Adrenal gland (tissue), 12 donors: ENCODE measurements around the gene BTBD1. TPM values are rescaled to one million over a fixed set of nuclear protein-coding genes. Genes with fewer than 3 reads are reported as not detected.

Experiments used
- DNase-seq, 7 donors: peaks; one replicate each; pipeline ENCODE4 v3.0.0-alpha.2; 2019 to 2020
- H3K27ac ChIP-seq, 5 donors: fragments of 200-600 bp; sonication (generic) in 4 of 5; 1 replicate in 3 of 5; 2 replicates in 2 of 5; pipeline versions ENCODE4 v1.5.1 to v1.8.0; 2016 to 2020; ENCODE audit warnings: mild to moderate bottlenecking in 1 of 5
- H3K27me3 ChIP-seq: fragments of 200-600 bp; 2 replicates; pipeline ENCODE4 v1.8.0; 2021
- H3K36me3 ChIP-seq, 2 donors: fragments of 200-600 bp; replicated peaks in 1 of 2; 1 replicate in 1 of 2; 2 replicates in 1 of 2; pipeline versions ENCODE4 v1.5.1 to v1.8.0; 2018 to 2022
- H3K4me1 ChIP-seq, 2 donors: fragments of 200-600 bp; replicated peaks in 1 of 2; 1 replicate in 1 of 2; 2 replicates in 1 of 2; pipeline versions ENCODE4 v1.5.1 to v1.8.0; 2018 to 2021
- H3K4me3 ChIP-seq, 4 donors: fragments of 200-600 bp; sonication (generic) in 3 of 4; one replicate each; pipeline ENCODE4 v1.5.1; 2016 to 2018
- H3K9me3 ChIP-seq, 3 donors: fragments of 200-600 bp; sonication (generic) in 1 of 3; replicated peaks in 1 of 3; 1 replicate in 2 of 3; 2 replicates in 1 of 3; pipeline versions ENCODE4 v1.5.1 to v1.8.0; 2016 to 2021
- POLR2A ChIP-seq, 2 donors: fragments of 450-650 bp; IDR thresholded peaks; one replicate each; pipeline ENCODE4 v1.6.1; 2017; ENCODE audit warnings: antibody characterized with exemption in 2 of 2, mild to moderate bottlenecking in 2 of 2, moderate library complexity in 1 of 2
- WGBS, 4 donors: extraction: QIAGEN DNeasy Blood & Tissue Kit in 2 of 4; methylation state at CpG; one replicate each; pipeline versions ENCODE4 v1.1.5 to v1.1.7; 2013 to 2017; 5-methylcytosine and 5-hydroxymethylcytosine counted together
- intact Hi-C, 2 donors: fragments of 100-400 bp; cut with DNase I; formaldehyde crosslinking; loops; one replicate each; pipeline versions ENCODE4 v1.14.1 to v1.15.0; 2022 to 2023
- polyA plus RNA-seq, 3 donors: library from polyadenylated mRNA; stranded (reverse); fragments of 200-250 nt in 2 of 3; fragments of 350-450 nt in 1 of 3; fragmentation: Illumina TruSeq in 1 of 3; extraction: RNeasy Lipid Tissue Mini Kit (QIAGEN cat#74804) in 1 of 3; gene quantifications; one replicate each; pipeline ENCODE4 v1.2.3, GENCODE V29; 2013 to 2014
- total RNA-seq, 9 donors: library from RNA; depleted of rRNA in 4 of 9; stranded (reverse); fragments of >200 nt in 4 of 9; fragments of 120-200 nt in 1 of 9; fragmentation: NEBNext Ultra II Directional in 1 of 9; extraction: Animal tissue kit (Norgen Biotek cat#: 25700) in 1 of 9; gene quantifications; one replicate each; pipeline versions ENCODE4 v1.1.0 to v1.2.4, GENCODE V29; 2013 to 2023
- TF ChIP-seq, protein P1 (sequence below), 6 experiments: fragments of 450-650 bp in 4 of 6; fragments of 200-600 bp in 2 of 6; sonication (generic) in 1 of 6; IDR thresholded peaks; 1 replicate in 5 of 6; 2 replicates in 1 of 6; pipeline versions ENCODE4 v1.5.1 to v1.8.0; 2016 to 2021; ENCODE audit warnings: antibody characterized with exemption in 6 of 6, mild to moderate bottlenecking in 2 of 6, moderate library complexity in 1 of 6
- donor health status: healthy with polysubstance abuse.
- donor health status: Bipolar disorder and iron deficiency.
- donor health status: DM: yes; HTN: yes; CAD: no.
- donor health status: DM: no; HTN: no; CAD: no.
- donor health status: DM: no; HTN: no; CAD: no.
- donor health status: DM: yes; HTN: yes; CAD: no.

Gene BTBD1
- total and polyA plus RNA-seq, 12 donors, result 7.2 to 72.6 (median 49.7) TPM

- Histone ChIP-seq H3K4me1 (no peaks in the 10 kb centered on the region), H3K36me3 (no peaks in the 10 kb centered on the region), H3K9me3 (no peaks in the 10 kb centered on the region), H3K27me3 (no peaks in the 10 kb centered on the region), H3K4me3 (no peak overlapping the region), H3K27ac (no peak overlapping the region)
- intact Hi-C loops, result no loop called here
- no peak for TF ChIP-seq POLR2A (IDR thresholded peaks at IDR 0.05)
- no peak for DNase-seq
- 91 to 96% (median 94%) methylated on average over 5 of the region's 5 CpGs for WGBS, 4 donors
Observed at GRCh38 chr15:82978438-82978837, 88.6 kb downstream of the BTBD1 start.

- WGBS, 4 donors, result 81 to 94% (median 92%) methylated on average over 1 of the region's 1 CpG
Observed at GRCh38 chr15:82977076-82977475, 90.0 kb downstream of the BTBD1 start.

DNA sequence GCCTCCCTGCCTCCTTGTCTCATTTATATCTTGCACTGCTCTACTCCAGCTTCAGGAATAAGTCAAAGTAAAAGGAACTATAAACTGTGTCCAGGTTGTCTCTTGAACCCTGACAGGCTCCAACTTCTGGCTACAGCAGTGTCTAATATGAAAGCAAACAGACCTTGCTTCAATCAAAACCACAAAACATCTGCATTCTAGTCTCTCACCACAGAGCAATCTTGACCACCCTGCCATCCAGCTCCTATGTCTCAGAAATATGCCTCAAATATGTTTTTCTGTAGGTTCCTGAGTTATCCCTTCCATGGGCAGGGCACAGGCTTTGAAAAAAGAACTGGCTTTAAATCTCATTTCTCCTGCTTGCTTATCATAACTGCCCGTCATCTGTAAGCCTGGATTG lies 94.1 kb downstream of the BTBD1 start:
- intact Hi-C loops, result no loop called here
- 82 to 97% (median 93%) methylated on average over 1 of the region's 1 CpG for WGBS, 4 donors
- TF ChIP-seq, protein P1, sequence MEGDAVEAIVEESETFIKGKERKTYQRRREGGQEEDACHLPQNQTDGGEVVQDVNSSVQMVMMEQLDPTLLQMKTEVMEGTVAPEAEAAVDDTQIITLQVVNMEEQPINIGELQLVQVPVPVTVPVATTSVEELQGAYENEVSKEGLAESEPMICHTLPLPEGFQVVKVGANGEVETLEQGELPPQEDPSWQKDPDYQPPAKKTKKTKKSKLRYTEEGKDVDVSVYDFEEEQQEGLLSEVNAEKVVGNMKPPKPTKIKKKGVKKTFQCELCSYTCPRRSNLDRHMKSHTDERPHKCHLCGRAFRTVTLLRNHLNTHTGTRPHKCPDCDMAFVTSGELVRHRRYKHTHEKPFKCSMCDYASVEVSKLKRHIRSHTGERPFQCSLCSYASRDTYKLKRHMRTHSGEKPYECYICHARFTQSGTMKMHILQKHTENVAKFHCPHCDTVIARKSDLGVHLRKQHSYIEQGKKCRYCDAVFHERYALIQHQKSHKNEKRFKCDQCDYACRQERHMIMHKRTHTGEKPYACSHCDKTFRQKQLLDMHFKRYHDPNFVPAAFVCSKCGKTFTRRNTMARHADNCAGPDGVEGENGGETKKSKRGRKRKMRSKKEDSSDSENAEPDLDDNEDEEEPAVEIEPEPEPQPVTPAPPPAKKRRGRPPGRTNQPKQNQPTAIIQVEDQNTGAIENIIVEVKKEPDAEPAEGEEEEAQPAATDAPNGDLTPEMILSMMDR (IDR thresholded peaks at IDR 0.05), result no peak
- TF ChIP-seq POLR2A (IDR thresholded peaks at IDR 0.05), result no peak
- Histone ChIP-seq H3K9me3 (no peaks in the 10 kb centered on the region), H3K4me1 (peaks cover 20 to 24% of the 10 kb centered on the region in 2 donors), H3K27me3 (no peaks in the 10 kb centered on the region), H3K4me3 (no peak overlapping the region), H3K27ac (no peak overlapping the region), H3K36me3 (no peaks in the 10 kb centered on the region)
- no peak for DNase-seq

More at GRCh38 chr15:82977076-82977475, 90.0 kb downstream of the BTBD1 start:
- H3K9me3 ChIP-seq, result no peaks in the 10 kb centered on the region
- H3K27ac ChIP-seq, result no peak overlapping the region
- intact Hi-C loops, result no loop called here
- no peak overlapping the region for H3K4me3 ChIP-seq
- no peaks in the 10 kb centered on the region for H3K4me1 ChIP-seq
- H3K36me3 ChIP-seq, result no peaks in the 10 kb centered on the region
- H3K27me3 ChIP-seq, result no peaks in the 10 kb centered on the region
- no peak for DNase-seq
- TF ChIP-seq, protein P1 (IDR thresholded peaks at IDR 0.05), result no peak
- no peak for TF ChIP-seq POLR2A (IDR thresholded peaks at IDR 0.05)

DNA sequence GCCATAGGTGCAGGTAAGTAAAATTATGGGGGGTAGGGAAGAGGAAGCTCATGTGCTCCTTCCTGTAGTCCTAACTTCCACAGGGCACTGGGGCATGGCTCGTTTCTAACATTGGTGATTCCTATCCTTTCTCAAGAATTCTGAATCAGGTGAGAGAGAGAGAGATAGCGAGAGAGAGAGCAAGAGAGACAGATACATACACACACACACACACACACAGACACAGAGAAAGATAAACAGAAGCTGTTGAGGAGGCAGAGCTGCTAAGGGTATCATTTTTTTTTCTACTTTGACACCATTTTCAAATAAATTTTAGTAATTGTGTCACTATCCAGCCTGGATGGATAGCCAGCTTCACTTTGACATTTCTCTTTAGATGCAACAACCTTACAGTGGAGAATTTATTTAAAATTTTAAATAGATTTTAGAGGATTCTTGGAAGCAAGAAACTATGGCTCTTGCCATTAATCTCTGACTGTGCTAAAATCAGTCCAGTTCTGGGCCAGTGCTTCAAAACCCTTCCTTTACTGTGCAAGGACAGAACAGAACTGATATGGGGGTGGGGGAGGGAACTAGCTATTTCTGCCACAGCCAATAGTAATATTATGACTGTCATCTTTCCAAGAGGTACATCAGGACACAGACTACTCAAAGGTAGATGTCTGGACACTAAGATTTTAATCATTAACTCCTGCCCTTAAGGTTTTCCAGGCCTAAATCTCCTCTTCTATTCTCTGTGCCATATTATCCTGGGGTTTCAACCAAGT lies 95.7 kb downstream of the BTBD1 start:
- no peak for TF ChIP-seq POLR2A (IDR thresholded peaks at IDR 0.05)
- TF ChIP-seq, protein P1 (IDR thresholded peaks at IDR 0.05), result no peak
- H3K9me3 ChIP-seq, result no peaks in the 10 kb centered on the region

GRCh38 chr15:82970696-82971095 lies 96.4 kb downstream of the BTBD1 start:
- peaks cover 20 to 24% of the 10 kb centered on the region in 2 donors for H3K4me1 ChIP-seq
- intact Hi-C loops, result no loop called here
- peak overlapping the region in 3 of 5 donors; percentile 54 to 73 (median 65) for H3K27ac ChIP-seq
- TF ChIP-seq POLR2A (IDR thresholded peaks at IDR 0.05), result no peak
- TF ChIP-seq, protein P1 (IDR thresholded peaks at IDR 0.05), result no peak
- H3K4me3 ChIP-seq, result no peak overlapping the region
- no peaks in the 10 kb centered on the region for H3K27me3 ChIP-seq
- H3K36me3 ChIP-seq, result no peaks in the 10 kb centered on the region
- no peak for DNase-seq
- no peaks in the 10 kb centered on the region for H3K9me3 ChIP-seq
- 14 to 46% (median 28%) methylated on average over 1 of the region's 1 CpG for WGBS, 4 donors

More for the DNA sequence above, 95.7 kb downstream of the BTBD1 start:
- H3K27me3 ChIP-seq, result no peaks in the 10 kb centered on the region
- DNase-seq, result peak in 1 of 7 donors; percentile 27
- H3K4me1 ChIP-seq, result peaks cover 20 to 24% of the 10 kb centered on the region in 2 donors
- H3K36me3 ChIP-seq, result no peaks in the 10 kb centered on the region
- H3K4me3 ChIP-seq, result no peak overlapping the region
- intact Hi-C loops, result no loop called here
- peak overlapping the region in 3 of 5 donors; percentile 54 to 73 (median 65) for H3K27ac ChIP-seq
- 55 to 74% (median 59%) methylated on average over 2 of the region's 2 CpGs for WGBS, 4 donors
